CD4-positive, alpha-beta T cell treated with Interleukin-2 at 100 ng/mL for 4 hours (primary cell): ENCODE measurements around the gene GDPD5.

Experiments used
- DNase-seq: peaks from one replicate; pipeline ENCODE4 v3.0.0-alpha.2; 2020; ENCODE audit warnings: low spot score

GDPD5 gene

DNA sequence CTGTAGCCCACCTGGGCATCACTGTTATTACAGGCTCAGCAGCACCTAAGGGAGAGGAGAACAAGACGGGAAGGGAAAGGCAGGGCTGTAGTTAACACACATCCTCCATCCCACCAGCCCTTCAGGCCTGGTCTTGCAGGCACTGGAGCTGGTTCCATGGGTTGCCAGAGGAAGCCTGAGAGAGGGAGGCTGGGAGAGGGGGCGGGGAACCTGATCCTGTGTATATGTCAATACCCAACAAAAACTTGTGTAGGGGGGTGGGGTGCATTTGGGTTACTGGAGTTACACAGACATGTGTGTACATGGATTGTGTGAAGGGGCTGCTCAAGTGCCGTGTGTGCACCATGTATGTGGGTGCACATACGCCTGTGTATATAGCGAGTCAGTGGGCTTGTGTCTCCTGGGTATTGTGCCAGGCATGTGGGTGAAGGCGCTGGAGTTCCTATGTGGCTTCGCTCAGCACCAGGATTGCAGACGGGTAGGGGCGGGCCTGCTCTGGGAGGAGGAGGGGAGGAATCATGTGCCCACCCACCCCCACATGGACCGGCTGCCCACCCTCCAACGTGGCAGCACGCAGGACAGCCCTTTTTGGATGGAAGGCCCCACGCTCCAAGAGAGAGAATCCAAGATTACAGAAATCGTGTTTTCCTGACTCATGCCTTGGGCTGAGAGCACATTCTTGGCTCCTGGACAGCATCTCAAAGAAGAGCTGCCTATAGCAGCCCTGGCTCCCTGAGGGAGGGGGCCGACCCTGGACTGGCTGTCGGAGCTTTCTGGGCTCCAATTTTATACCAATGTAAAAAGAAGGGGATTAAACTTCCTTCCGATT, 32.1 kb upstream of the GDPD5 start:
- DNase-seq = no peak

DNA sequence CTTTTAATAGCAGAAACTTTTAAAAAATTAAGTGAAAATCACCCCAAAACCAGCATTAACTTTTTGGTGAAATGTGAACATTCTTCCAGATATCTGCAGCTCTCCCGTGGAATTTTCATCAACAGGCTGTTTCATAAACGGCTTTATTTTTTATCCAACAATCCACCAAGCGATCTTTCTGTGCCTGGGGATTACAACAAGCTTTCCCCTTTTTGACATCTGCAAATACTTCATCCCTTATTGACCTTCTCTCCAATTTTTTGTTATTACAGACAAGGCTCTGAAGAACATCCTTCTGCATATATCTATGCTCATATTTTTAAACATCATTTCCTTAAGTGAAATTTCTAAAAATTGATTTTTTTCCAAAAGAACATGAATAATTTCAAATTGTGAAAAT, 30.5 kb upstream of the GDPD5 start:
- no peak for DNase-seq

DNA sequence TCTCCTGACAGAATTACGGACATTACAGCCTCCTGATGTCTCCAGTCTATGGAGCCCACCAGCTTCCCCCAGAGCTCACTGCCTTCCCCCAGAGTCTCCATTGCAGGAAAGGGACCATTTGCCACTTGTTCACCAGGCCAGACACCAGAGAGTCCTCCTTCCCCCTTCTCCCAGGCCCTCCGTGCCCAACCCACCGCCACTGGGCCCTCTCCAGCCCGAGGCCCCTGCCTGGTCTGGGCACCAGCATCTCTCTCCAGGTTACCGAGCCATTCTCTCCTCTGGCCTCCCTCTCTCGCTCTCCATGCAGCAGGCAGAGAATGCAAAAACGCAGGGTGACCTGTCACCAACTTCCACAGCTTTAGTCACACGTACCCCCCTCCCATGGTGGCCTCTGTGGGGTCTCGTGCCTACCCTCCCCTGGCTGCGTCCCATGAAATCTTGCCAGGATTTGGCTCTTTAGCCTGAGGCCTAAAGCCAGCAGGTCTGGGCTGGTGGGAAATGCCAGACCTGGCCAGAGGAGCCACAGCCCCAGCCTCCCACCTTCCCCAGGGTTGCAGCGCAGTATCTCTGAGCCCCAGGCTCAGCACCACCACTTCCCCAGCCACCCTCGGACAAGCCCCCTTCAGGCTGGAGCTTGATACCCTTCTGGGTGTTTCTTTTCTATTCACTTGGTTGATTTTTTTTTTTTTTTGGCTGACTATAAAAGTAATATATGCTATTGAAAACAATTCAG, 29.5 kb upstream of the GDPD5 start:
- no peak for DNase-seq

DNA sequence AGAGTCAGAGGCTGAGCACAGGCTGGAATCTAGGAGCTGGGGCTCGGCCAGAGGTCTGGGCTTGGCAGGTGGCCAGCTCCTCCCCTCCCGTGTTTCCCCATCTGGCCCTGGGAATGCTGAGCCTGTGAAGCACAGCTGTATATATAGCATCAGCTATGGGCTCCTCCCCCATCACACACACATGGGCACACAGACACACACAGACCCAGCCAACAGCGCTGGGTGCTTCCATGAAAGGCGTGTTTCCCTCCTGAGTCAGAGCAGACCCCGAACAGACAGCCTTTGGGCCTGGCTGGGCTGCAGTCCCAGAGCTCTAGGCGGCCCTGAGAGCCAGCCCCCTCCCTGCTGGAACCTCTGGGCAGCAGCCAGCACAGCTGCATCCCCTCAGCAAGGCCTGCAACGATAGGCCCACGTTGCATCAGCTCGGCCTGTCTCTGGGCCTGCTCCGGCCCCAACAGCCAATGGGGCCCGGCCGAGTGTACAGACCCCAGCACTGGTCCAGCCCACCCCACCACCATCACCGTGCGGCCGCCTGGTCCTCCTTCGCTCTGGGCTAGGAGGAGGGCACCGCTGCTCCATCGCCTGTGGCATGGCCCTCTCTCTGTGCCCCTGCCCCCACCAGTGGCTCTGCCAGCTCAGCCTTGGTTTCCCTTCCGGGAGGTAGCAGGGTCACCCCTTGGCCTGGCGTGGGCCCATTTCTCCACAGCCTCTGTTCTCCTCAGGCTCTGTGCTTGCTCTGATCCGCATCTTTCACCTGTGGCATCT, 28.7 kb upstream of the GDPD5 start:
- no peak for DNase-seq

DNA sequence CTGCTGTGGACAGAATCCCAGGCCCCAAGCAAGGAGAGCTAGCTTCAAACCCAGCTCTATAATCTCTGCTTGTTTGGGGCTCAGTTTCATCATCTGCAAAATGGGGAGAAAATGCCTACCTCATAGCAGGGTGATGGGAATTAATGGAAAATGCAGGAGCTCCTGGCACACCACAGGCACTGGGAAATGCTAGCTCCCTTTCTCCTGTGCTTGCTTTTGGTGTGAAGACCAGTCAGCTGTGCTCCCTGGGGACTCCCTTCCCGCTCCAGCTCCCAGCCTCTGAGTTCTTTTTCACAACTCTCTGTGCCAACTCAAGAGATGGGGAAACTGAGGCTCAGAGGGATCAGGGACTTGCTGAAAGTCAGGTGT, 28.1 kb upstream of the GDPD5 start:
- DNase-seq = no peak

DNA sequence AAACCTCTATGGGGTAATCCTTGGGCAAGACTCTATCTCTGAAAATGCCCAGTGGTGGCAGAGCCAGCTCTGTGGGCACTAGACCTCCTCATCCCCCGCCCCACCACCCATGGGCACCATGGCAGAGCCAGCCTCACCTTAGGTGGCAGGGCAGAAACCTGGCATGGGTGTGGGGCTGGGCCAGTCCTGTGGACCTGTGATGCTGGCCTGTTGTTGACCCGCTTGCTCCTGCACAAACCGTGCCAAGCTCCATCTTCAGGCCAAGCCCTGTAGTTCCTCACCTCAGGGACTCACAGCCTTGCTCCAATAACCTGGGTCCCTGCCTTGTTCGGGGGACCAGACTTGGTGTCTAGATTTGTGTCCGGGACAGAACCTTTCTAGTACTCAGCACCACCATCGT, 27.4 kb upstream of the GDPD5 start:
- DNase-seq = no peak

DNA sequence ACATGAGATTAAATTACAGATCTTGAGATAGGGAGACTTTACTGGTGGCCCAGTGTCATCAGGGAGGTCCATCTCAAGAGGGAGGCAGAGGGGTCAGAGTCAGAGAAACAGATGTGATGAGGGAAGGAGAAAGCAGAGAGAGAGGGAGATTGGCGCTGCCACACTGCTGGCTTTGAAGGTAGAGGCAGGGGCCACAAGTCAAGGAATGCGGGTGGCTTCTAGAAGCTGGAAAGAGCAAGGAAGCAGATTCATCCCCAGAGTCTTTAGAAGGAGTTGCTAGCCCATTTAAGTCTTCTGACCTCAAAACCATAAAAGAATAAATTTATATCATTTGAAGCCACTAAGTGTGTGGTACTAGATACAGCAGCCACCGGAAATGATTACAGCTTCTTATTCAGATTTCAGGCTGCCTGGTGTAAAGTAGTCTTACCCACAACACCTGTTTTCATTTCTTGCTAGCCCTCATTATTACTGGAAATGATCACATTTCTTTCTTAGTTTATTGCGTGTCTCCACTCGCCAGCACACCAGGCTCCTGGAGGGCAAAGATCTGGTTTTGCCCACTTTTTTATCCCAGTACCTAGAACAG, 23.7 kb upstream of the GDPD5 start:
- DNase-seq = no peak

DNA sequence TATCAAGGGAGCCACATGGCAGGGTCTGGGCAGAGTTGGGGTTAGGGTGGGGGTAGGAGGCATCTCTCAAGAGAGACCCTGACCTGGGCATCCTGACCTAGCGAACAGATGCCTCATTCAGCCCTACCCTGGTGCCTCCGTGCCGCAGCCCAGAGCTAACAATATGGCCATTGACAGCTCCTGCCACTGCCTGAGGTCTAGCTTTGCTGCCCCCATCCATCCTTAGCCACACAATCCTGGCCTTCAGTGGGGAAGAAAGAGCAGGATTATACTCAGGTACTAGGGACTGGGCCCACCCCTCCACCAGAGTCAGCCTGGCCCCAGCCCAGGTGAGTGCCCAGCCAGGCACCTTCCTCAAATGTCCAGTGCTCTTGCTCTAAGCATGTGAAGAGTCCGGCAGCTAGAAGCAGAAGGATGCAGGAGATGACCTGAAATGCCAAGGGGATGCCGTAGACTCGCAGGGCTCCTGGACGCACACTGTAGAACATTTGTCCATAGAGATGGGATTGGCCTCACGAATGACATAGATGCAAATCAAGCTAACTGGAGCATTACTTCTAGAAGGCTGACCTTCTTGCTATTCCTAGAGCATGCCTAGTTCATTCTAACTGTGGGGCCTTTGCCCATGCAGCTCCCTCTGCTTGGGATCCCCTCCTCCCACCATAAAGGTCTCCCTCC, 23.0 kb upstream of the GDPD5 start:
- no peak for DNase-seq

DNA sequence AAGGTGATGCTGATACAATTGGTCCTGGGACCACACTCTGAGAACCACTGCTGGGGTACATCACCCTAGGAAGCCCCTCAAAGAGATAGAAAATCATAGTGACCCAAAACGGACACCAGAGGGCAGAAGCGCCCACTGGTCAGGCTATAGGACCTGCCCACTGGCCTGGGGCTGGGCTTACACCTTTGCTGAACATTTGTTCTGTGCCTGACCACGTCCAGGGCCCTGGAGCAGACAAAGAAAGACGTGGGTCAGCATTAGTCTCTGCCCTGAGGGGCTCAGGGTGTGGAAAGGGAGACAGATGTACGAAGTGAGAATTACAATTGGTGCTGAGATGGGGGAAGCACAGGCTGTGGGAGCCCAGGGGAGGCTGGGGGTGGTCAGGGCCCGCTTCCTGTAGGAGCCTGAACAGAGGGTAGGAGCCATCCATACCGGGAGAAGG, 21.9 kb upstream of the GDPD5 start:
- DNase-seq = peak; percentile 36

DNA sequence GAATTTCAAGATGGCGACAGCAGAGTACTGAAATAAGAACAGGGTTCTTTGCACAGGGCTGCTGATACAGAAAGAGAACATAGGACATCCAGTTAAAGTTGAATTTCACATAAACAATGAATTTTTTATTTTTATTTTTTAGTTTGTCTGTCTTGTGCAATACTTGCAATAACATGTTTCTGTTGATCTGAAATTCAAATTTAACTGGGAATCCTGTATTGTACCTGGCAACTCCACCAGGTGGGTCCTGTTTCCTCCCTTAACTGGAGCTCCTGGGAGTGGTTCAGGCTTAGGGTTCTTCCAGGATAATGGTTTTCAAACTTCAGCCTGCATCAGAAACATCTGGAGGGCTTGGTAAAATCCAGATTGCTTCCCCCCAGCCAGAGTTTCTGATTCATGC, 21.4 kb upstream of the GDPD5 start:
- no peak for DNase-seq

DNA sequence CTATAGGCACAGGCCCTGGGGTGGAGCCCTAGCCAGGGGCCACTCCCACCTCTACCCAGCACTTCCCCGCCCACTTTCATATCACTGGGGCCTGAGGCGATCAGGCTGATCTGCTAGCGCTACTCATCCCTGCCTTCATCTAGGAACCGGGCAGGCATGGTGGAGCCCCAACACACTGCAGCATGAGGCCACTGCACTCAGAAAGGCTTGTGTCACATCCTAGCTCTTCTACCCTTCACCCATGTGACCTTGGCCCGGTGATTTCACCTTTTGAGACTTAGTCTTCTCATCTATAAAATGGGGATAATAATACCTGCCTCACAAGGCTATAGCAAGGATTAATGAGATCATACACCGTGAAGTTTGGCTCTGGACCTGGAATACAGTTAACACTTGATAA, 18.1 kb upstream of the GDPD5 start:
- DNase-seq = no peak

DNA sequence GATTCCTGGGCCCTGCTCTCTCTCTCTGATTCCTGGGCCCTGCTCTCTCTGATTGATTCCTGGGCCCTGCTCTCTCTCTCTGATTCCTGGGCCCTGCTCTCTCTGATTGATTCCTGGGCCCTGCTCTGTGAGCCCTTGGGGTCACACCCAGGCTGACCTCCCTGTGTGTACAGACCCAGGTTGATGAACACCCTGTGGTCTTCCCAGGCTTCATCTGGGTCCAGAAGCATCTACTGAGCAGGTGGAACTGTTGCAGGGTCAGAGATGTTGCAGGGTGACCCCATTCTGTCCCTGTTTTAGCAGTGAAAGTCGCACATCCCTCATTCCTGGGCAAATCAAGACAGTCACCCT, 16.3 kb upstream of the GDPD5 start:
- no peak for DNase-seq

DNA sequence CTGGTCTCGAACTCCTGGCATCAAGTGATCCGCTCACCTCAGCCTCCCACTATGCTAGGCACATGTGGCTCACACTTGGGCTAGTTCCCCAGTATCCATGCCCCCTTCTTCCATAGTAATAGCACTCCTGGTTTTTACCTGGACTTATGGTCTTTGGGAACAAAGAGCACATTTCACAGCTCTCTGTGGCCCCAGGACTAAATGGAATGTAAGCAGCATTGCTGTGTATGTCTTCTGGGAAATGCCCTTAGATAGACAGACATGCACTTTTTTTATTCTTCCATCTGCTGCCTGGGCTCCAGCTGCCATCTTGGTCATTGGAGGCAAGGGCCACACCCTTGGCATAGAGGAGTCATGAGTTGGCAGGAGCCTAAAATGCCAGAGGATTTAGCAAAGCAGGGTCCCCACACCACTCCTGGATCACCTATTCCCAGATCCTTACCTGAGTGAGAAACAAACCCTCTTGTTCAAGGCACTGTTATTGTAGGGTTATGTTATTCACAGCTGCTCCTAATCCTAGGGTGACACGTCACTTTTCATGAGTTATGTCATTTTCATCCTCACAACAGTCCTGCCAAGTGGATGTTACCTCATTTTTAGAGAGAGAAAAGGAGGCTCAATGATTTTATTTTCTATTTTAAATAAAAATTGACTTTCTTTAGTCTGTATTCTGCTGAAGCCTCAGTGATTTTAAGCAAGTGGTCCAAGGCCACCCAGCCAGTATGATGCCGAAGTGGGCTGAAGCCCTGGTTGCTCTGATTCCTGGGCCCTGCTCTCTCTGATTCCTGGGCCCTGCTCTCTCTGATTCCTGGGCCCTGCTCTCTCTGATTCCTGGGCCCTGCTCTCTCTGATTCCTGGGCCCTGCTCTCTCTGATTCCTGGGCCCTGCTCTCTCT, 15.7 kb upstream of the GDPD5 start:
- DNase-seq = no peak

DNA sequence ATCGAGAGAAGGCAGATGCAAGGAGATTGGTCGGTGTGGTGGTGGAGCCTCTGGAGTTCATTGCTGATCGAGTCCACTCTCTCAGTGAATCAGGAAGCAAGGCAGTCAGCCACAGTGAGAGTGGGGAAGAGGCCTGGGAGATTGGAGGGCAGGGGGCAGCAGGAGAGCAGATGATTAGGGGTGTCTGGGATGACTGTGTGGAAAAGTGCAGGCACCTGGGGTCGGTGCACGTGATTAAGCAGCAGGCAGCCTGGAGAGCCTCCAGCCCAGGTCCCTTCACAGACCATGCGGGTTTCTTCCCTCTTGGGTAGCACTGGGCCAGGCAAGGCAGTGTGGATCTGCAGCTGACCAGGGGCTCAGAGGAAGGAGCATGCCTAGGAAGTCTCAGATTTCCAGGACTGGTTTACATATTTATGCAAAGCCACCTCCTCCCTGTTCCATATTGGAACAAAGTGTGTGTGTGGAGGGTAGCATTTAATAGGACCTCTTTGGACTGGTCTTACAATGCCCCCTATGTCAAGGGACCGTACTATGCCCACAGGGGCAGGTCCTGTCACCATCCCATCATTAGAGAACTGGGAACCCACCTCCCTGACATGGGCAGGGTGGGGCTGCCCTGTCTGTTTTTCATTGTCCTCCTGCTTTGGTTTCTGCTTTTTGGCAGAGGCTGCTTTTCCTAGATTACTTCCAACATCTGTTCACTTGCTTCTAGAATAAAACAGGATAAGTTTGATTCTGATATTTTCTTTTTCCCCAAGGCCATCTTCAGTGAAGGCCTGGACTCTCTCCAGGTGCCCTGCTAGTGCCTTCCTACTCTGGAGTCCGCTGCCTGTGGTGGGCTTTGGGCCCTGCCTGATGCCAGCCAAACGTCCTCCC, 14.0 kb upstream of the GDPD5 start:
- DNase-seq = no peak

DNA sequence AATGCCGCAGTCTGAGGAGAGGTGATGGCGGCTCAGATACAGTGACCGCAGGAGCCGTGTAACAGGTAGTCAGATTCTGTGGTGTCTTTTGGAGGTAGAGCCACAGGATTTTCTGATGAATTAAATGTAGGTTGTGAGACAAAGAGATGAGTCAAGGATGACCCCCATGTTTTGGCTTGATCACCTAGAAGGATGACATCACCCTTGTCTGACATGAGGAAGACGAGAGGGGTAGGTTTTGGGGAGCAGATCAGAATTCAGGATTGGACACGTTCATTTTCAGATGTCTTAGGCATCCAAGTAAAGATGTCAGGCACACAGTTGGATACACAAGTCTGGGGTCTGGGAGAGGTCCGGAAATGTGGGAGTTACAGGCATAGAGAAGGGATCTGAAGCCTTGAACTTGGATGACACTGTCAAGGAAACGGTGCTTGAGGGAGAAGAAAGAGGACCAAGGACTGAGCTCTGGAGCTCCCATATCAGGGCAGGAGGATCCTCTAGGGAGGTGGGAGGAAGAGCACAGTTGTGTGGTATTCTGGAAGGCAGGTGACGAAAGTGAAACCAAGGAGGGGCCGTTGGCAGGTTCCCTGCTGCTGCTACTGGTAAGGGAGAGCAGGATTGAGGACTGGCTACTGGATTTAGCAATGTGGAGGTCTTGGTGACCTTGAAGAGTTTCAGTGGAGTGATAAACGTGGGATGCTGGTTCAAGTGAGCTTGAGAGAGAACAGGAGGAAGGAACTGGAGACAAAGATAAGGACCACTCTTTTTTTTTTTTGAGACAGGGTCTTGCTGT, 12.6 kb upstream of the GDPD5 start:
- DNase-seq = no peak

DNA sequence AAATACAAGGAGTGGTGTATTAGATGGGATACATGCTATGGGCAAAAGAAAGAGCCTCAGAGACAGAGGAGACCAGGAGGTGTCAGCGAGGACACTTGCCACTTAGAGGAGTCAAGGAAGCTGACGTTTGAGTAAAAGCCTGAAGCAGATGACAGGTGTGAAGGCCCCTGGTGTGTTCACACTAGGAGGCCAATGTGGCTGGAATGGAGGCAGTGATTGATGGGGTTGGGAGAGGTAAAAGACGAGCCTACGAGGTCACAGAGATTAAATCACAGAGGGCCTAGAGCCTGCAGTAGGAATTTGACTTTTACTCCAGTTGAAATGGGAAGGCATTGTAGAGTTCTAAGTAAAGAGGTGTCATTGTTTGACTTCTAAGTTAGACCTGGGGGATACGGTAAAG, 12.0 kb upstream of the GDPD5 start:
- DNase-seq = no peak

DNA sequence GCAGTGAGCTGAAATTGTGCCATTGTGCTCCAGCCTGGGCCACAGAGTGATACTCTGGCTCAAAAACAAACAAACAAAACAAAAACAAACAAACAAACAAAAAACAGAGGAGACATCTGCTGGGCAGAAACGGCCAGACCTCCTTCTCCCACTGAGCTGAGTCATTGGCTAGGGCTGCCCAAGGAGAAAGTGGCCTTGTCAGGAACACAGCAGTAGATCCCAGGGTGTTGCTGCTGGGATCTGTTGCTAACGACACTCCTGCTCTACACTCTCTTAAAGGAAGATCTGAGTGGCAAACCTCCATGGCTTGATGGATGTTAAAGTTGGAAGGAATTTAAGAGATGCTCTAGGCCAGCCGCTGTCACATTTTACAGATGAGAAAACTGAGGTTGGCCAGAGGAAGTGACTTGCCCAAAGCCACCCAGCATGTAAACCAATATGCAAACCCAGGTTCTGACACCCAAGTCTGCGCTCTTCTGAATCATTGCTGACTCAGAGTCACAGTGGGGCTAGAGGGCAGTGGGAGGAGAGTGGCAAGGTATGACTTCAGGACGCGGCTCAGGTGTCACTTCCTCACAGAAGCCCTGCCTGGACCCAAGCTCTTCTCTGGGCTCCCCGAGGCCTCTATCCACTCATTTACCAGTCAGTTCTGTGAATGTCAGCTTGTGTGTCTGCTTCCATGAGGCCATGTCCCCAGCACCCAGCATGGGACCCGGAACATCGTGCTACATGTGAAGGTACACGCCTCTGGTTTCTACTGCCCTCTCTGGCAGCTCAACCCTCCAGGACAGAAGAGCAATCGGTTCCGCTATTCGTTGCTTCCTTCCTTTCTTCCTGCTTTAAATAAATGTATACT, 11.3 kb upstream of the GDPD5 start:
- DNase-seq = peak; percentile 70

DNA sequence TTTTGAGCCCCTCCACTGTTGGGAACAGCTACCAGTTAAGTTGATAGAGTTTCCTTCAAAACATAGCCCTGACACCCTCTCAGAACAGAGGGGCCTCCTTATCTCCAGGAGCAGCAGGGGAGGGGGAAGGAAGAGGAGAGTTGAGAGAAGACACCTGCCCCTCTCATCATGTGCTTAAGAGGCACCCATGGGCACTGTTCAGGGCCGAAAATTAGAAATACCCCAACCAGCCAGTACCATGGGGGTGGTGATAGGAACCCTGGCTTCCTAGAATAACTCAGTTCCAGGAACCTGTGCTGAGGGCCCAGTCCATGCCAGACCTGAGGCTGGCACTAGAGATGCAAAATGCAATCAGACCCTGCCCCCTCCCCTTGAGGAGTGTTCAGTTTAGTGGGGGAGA, 9.3 kb upstream of the GDPD5 start:
- no peak for DNase-seq
